Measurements from ENCODE around the gene PDE11A.

The PDE11A gene

DNA sequence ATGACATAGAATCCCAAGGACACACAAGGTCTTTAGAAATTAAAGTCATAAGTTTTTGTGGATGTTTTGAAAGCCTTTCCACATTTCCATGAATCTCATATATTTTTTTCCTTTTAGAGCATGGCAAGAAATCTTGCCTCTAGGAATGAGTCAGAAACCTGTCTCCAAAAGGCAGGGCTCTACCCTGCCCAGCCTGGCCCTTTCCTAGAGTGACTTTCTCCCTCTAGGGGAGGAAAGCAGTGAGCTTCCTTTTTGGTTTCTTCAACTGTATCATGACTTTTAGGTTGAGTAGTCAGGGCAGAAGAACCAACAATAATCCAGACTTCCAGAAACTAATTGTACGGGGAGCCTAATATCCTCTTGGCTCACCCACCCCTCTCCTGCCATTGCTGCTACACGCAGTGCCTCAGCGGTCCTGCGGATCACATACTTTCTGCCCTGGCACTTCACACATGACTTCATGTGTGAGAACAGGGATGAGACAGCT lies 379.8 kb downstream of the PDE11A start:
- DNase-seq (ENCODE audit: low read depth in 2 of 2): no peak

DNA sequence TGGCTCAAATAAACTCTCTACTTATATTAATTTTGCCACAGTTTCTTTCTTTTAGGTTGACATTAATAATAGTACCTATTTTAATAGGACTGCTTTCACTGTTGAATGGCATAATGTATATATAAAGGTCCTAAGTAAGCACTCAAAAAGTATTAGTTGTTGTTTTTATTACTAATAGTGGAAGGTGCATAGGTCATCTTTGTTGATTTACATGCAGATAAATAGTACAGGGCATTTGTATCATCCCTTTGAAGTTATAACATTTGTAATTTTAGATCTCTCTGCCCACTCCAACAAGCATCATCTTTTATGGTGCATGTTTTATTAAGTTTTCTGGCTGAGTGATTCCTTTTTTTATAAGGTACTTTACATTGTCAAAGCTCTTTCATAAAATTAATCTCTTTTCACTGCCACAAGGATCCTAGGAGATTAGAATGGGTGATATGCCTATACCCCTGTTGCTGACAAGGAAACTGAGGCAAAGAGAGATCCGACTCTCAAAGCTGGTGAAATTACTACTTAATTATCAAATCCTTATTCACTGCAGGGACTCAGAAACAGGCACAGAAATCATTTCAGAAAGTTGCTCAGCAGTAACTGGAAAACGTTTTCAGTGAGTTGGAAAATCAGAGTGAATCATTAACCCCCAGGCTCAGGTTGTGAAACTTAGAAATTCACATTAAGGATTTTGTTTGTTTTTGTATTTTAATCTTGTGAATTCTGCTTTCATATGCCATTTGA lies 380.4 kb downstream of the PDE11A start:
- no peak for DNase-seq (ENCODE audit: low read depth in 2 of 2)

DNA sequence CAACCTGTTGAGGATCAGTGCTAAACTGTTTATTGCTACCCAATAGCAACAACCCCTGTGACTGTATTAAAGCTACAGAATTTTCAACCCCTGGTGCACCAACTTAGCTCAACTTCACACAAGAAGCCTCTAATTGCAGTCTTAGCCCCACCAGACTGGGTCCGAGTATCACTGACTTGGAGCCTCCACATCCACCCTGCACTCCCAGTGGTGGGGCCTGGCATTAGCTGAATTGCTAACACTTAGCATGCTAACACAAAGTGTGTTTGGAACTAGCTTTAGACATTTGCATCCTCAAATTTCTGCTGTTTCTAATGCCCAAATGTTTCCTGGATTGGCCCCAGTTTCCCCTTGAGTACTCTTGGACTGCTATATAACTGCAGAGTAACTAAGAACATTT lies 381.4 kb downstream of the PDE11A start:
- DNase-seq (ENCODE audit: low read depth in 2 of 2): no peak

DNA sequence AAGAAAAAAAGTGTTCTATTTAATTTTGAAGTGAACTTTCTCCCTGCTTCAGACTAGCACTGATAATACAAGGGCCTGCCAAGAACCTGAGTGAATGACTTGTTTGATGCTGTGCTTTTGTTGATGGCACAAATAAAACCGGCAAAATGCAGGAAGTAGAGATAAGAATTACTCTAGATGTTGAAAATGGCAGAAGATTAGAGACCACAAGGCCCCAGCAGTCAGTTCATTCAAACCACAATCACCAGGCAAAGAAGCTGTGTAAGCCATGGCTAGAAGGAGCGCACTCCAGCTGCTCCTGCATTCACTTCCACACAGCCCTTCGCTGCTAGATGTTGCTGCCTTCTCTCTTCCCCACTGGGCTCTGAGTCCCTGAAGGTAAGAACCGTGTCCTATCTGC lies 383.0 kb downstream of the PDE11A start:
- DNase-seq (ENCODE audit: low read depth in 2 of 2): no peak

DNA sequence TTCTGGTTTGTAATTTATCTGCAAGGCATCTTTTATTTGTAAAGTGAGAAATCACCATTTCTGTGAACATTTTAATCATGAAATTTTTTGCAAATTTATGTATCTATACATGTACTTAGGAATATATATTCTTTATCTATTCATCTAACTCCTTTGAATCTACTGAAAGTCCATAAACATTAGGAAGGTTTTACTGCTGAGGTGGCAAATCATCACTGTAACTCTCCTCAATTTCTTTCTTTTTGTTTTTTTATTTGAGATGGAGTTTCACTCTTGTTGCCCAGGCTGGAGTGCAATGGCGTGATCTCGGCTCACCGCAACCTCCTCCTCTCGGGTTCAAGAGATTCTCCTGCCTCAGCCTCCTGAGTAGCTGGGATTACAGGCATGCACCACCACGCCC lies 383.7 kb downstream of the PDE11A start:
- DNase-seq (ENCODE audit: low read depth in 2 of 2): no peak

DNA sequence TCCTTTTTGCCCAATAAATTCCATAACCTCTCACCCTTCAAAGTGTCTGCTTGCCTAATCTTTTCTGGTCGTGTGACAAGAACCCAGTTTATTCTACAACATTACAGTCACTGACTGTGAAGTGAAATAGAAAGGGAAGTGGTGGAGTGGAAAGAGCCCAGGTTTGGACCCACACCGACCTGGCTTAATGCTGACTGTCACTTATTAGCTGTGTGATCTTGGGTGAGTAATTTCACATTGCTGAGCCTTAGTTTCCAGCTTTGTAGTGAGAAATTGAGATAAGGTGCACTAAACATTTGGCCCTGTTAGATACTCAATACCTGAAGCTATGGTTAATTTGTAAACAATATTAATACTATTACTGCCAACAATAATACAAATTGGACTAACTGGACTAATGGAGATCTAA lies 388.9 kb downstream of the PDE11A start:
- no peak for DNase-seq (ENCODE audit: low read depth in 2 of 2)

DNA sequence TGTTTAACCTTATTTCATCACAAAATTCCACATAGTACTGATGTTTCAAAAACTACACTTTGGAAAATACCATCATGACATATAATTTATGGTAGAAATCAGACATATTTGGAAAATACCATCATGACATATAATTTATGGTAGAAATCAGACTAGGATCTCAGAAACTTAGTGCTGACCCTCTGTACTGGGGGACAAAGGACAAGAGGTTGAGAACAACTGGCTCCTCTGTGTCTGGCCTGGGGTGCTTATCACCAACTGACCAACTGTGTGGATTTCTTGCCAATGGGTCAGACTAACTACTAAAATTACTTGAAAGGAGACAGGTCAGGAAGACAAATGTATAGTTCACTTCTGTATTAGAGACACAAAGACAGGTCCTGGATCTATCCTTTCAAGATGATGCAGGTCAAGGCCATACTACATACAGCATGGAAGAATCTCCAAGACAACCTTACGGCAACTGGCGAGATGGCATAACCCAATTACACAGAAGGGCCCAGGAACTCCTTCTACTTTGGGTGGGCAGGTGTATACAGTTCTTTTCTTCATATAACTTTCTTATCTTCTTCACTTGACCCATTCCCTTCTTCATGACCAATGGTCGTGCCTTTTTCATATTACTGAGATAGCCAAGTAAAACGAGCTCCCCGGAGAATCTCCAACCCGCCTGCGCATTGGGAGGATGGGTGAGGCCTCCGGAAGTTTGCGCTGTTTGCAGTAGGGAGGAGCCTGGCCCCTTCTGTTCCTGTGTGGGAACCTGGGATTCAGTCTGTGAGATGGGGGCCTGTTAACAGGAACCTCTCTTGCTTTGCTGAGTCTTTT lies 389.5 kb downstream of the PDE11A start:
- no peak for DNase-seq (ENCODE audit: low read depth in 2 of 2)

DNA sequence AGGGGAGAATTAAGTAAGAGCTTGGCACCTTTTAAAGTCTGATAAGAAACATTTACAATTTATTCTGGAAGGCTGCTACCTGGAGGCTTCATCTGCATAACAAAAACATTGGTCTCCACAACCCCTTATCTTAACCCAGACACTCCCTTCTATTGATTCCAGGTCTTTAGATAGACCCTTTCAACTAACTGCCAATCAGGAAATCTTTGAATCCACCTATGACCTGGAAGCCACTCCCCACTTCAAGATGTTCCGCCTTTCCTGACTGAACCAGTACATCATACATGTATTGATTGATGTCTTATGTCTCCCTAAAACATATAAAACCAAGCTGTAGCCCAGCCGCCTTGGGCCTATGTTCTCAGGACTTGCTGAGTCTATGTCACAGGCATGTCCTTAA lies 390.6 kb downstream of the PDE11A start:
- DNase-seq (ENCODE audit: low read depth in 2 of 2): no peak

DNA sequence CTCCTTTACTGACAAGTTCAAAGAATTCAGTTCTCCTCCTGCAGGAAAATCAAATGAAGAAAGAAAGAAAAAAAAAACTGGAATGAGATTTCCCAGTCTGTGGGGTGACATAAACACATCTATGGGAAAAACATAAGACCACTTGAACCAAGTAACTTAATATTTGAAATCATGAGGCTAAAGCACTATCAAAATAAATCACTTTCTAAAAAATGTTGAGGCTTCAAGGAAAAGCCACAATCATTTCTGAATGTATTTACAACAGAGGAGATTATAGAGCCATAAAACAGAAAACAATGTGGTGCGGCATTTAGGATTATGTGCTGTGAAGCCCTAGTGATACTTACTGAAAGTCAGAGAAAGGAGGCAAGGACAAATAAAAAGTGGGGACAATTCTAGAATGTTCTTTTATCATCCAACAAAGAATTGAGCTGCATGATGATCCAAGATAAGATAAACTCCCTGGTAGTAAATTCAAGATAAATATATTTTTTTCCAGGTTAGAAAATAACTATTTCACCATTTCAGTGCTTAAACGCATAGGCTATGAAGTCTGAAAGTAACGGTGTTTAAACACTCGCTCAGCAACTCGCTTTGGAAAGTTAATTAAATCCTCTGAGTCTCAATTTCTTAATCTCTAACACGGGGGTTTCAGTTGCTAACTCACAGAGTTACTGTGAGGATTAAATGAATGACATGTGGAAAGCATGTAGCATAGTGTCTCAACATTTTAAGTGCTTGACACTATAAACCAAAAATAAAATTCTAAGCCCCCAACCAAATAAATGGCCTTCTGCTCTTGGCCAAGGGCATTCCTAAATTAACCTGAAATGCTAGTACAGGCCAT lies 391.5 kb downstream of the PDE11A start:
- no peak for DNase-seq (ENCODE audit: low read depth in 2 of 2)

DNA sequence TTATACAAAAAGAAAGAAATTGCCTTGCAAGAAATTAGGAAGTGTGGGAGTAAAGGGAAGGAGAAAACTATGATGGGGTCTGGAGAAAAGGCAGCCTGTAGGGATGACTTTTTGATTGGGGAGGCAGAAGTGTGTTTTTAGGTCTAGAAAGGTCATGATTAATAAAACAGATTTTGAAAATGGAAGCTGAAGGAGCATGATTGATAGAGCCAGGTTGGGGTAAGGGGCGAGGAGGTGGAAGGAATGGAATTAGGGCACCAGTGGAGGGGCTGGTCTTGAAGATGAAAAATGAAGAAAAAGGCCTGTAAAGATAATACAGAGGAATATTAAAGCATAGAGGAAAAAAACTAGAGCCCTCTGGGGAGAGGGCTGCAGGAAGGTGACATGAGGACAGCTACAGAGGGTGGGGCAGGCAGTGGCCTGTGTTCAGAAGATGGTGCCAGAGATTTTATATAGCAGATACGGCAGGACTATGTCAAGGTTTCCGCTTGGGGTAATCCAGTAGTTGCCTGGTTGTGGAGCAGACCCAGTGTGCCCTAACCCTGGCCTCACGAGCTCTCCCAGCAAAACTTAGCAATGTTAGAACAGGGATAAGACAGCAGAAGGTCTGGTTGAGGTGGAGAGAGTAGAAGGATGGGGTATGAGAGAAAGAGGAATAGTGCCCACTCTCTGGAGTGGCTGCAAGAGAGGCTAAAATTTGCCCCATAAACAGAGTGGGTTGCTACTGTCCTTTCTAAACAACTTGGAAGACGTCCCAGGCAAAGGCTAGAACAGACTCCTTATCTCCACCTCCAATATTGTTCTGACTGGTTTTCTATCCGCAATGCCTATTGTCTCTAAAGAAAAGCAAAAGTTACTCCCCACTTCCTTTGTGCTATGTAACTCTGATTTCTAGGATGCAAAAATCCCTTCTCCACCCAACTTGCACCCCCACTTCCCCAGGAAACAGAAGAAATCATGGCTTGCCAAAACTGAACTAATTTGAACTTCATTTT lies 392.7 kb downstream of the PDE11A start:
- no peak for DNase-seq (ENCODE audit: low read depth in 2 of 2)

DNA sequence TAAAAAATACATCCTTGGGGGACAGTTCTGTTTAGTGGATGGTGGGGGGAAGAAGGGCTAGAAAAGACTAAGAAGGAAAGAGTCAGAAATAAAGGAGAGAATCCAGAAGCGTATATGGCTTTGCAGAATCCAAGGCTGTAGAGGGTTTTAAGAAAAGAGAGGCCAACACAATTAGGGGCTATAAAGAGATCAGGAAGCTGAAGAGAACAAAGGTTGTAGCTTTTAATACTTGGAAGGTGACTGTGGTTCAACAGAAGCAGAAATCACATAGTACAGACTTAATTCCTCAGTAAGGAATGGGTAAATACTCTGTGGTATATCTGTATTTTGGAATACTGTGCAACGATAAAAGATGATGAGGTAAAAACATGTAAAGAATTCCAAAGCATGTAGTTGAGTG lies 393.6 kb downstream of the PDE11A start:
- DNase-seq (ENCODE audit: low read depth in 2 of 2): no peak

DNA sequence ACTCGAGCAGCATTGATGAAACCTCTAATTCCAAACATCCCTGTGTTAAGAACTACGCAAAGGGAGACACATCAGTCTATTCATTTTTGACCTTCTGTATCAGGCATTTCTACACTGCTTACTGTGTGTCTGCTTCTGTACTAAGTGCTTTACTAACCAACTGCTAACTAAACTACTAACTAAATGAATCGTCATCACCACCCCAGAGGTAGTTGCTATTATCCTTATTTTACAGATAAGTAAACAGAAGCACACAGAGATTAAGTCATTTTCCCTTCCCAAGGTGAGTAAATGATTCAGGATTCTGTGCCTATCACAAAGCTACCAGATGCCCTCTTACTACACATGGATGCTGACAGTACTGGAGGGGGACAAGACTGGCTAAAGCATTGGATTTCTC lies 395.9 kb downstream of the PDE11A start:
- DNase-seq (ENCODE audit: low read depth in 2 of 2): no peak

DNA sequence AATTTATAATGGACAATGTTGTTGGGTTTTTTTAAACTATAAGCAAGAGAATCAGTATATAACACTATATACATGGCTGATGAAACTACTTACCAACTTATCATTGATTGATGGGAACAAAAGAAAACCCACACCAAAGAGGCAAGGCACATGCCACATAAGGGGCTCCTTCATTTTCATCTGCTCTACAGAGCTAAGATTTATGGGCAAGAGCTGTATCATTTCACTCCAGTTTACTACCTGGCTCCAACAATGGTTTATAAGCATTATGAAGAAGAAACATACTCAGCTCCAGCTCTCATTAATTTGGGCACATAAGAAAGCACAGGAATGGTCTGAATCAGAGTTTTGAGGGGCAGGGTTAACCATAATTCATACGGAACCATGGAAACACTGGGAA lies 396.8 kb downstream of the PDE11A start:
- no peak for DNase-seq (ENCODE audit: low read depth in 2 of 2)

DNA sequence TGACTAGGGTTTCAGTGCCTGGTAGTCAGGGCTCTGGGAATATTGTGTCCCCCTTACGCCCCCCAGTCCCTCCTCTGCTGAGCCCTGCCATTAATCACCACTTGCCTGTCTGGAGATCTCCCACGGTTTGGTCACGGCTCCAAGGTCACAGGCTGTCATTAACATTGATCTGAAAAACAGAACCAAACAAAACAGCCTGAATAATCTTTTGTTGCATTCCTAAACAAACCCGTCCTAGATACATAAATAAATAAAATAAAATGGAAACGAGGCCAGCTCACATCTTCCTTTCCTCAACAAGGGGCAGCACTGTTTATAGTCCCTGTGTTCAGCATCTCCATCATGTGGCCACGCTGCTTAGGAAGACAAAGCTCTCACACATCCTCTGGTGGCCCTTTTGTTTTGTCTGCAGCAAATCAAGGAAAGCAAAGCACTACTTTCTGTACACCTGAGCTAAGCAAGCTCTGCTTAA lies 397.2 kb downstream of the PDE11A start:
- DNase-seq (ENCODE audit: low read depth in 2 of 2): no peak

DNA sequence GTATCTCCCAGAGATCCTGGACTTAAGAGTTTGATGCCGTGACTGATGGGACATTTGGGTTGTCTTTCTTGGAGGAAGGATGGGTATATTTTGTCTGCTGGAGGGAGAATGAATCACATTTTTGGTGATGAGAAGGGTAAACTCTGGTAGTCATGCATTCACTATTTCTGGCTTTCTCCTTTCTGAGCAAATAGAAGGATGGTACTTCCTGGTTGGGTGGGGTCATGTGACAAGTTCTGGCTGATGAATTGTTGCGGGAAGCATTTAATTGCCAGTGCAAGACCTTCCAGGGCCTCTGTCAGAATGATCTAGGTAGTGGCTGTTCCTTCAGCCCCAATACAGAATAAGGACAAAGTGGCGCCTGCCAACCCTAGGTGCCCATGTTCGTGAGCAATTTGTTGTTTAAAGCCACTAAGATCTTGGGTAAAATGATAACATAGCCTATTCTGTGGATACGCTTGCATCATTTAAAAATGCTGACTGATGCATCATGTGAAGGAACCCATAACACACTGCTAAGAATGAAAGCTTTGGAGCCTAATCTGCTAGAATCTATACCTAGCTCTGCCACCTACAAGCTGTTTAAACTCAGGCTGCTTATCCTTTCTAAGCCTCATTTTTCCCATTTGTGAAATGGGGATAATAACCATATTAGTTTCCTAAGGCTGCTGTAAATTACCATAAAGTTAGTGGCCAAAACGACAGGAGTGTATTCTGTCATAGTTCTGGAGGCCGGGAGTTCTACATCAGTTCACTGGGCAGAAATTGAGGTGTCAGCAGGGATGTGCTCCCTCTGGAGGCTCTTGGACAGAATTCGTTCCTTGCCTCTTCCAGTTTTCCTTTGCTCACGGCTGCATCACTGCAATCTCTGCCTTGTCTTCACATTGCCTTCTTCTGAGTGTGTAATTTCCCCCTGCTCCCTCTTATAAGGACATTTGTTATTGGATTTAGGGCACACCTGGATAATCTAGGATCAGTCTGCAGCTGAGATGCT lies 398.7 kb downstream of the PDE11A start:
- no peak for DNase-seq (ENCODE audit: low read depth in 2 of 2)

DNA sequence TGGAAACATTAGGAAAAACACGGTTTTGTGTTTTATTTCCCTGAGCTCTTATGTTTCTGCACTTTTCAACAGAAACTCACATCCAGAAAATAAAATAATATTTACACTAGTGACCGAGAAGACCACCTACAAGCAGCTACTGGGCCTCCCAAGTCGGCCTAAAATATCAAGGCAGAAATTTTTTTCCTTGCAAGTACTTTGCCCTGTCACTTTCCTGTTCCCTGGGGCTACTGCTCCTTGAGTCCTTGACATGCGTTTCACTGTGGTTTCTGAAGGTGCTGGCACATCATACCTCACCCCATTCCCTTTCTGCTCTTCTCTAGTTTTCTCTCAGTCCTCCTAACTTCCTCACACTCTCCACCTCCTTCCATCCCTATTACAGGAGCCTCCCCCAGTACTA lies 400.9 kb downstream of the PDE11A start:
- no peak for DNase-seq (ENCODE audit: low read depth in 2 of 2)

DNA sequence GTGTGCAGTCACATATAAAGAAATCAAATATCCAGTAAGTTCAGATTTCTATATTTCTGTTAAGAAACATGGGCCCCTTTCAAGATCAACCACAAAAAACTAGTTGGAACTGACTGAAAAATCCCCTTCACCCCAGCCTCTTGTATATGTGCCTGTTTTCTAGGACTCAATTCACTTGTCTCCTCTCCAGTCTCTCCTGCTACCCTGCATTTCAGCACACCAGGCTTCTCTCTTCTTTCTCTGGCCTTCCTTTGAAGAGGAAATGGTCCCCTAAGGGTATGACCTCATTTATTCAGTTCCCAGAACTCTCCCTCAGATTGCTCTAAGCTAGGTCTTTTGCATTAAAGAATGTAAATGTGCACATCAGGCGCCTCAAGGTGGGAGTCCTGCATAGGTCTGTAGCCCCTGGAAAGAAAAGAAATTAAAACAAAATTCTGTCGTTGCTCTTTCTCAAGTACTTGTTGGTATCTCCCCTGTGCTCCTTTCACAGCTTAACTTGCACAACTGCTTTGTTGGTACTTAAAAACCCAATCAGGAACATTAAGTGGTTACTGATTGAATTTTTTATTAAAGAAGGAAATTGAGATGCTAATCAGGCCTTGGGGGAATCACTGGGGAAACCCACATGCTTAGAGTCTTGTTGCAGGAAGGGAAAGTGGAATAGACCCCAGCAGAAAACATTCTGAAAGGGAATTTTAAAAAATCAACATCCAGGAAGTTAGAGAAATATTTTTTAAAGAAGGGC lies 401.6 kb downstream of the PDE11A start:
- no peak for DNase-seq (ENCODE audit: low read depth in 2 of 2)

DNA sequence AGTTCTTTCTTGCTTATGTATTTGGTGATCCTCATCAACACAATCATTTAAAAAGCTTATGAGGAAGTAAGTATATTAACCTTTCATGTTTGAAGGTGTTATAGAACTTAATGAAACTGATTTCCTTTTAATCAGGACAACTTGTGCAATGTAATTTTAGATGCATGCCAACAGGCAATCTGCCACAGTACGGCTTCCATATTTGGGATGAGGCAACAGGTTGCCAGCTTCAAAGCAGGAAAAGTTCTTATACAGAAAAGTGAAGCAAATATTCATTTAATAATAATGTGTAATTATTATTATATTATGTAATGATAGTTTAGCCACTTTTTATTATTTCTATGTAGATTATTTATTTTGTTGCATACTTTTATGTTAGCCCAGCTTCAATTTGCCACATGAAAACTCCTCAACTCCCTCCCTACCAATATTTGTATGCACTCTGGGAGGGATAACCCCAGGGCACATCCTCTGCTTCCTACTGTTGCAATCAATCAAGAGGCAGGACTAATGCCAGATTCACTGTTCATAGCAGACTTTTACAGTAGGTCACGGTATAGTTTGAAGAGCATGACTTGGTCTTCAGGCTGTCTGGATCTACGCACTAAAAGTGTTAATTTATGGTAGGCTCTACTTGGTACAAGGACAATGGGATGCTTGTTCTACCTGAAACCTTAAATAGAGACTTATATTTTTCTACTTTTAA lies 402.8 kb downstream of the PDE11A start:
- no peak for DNase-seq (ENCODE audit: low read depth in 2 of 2)
